ENCODE data around the gene PYCR2. TPM values are rescaled to one million over a fixed set of nuclear protein-coding genes. Genes with fewer than 3 reads are reported as not detected.

The PYCR2 gene
- total RNA-seq, 2 experiments from 2014 or later, result 136 to 181 TPM

DNA sequence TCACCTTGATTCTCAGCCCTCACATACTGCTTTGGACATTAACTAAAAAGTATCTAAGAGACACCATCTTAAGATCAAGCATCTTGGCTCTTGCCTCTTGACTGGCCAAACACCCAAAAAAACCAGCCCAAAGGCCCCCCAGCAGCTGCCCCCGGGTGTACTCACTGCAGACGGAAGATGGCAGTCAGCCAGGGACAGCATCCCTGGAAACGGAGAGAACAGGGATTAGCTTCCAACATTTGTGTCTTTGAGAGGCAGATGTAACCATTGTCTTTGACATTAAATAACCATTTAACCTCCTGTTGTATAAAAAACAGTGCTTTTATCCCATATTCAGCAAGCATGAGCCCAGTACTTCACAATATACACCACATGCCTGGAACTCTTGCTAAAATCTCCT, 53.1 kb downstream of the PYCR2 start:
- Histone ChIP-seq H3K4me1 (ENCODE audit: insufficient read depth, low read length, poor library complexity, severe bottlenecking) (no peaks in the 10 kb centered on the region), H3K79me2 (ENCODE audit: insufficient read depth, low read depth, low read length) (no peaks in the 10 kb centered on the region), H3K4me3 (ENCODE audit: low read depth, low read length, poor library complexity, severe bottlenecking) (no peak overlapping the region), H4K20me1 (ENCODE audit: insufficient read depth, low read length) (no peaks in the 10 kb centered on the region), H3K4me2 (ENCODE audit: low read length) (no peak overlapping the region), H3K9me2 (ENCODE audit: insufficient read depth, low read length) (no peaks in the 10 kb centered on the region), H3K36me3 (ENCODE audit: insufficient read depth, low read length) (peaks cover 45% of the 10 kb centered on the region), H3K9me3 (ENCODE audit: low read length) (no peaks in the 10 kb centered on the region), H2AFZ (ENCODE audit: low read length) (no peak overlapping the region), H3K27ac (ENCODE audit: low read depth, low read length, poor library complexity, severe bottlenecking) (no peak overlapping the region)
- intact Hi-C loops (cut with micrococcal nuclease; ENCODE audit: unreplicated experiment), result no loop called here
- TF ChIP-seq, protein P1, sequence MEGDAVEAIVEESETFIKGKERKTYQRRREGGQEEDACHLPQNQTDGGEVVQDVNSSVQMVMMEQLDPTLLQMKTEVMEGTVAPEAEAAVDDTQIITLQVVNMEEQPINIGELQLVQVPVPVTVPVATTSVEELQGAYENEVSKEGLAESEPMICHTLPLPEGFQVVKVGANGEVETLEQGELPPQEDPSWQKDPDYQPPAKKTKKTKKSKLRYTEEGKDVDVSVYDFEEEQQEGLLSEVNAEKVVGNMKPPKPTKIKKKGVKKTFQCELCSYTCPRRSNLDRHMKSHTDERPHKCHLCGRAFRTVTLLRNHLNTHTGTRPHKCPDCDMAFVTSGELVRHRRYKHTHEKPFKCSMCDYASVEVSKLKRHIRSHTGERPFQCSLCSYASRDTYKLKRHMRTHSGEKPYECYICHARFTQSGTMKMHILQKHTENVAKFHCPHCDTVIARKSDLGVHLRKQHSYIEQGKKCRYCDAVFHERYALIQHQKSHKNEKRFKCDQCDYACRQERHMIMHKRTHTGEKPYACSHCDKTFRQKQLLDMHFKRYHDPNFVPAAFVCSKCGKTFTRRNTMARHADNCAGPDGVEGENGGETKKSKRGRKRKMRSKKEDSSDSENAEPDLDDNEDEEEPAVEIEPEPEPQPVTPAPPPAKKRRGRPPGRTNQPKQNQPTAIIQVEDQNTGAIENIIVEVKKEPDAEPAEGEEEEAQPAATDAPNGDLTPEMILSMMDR (conservative IDR thresholded peaks at IDR 0.05; ENCODE audit: low read length), result no peak
- TF ChIP-seq EZH2phosphoT487 (IDR thresholded peaks at IDR 0.05; ENCODE audit: borderline replicate concordance, low read depth, low read length), result no peak
- no TSS peak for BruUV-seq (replicated peaks)
- no peak for DNase-seq (ENCODE audit: low spot score)
- POLR2A ChIA-PET, result interaction anchor here (0.7 to 1.4 kb wide), 5 partner anchors 9 to 53 kb away, joined by 3 to 6 read pairs (median 4); no protein-coding TSS in a partner anchor
- CTCF ChIA-PET (ENCODE audit: unreplicated experiment), result no interaction called here

Small RNA genes within 50 kb of the gene (microRNA-seq; reads per million reads assigned to microRNA genes)
- 5.3 reads per million for gene MIR6741 (ENCODE audit: borderline replicate concordance)

Small RNA genes within 50 kb of the gene (small RNA-seq; reads per million reads assigned to genes)
- gene AL117348.1 (not detected), gene NDUFA3P3 (not detected)

Other genes with a start within 250 kb of the PYCR2 start
- gene SRP9, start 146.4 kb downstream of the PYCR2 start, total RNA-seq (2014; rRNA removed; shearing (Covaris generic)), result 182 and 221 TPM in 2 replicates
- gene SRP9, start 146.4 kb downstream of the PYCR2 start, total RNA-seq (2022), result 302 and 306 TPM in 2 replicates
- gene EPHX1, start 114.1 kb downstream of the PYCR2 start, total RNA-seq (2014; rRNA removed; shearing (Covaris generic)), result 0.41 and 0.44 TPM in 2 replicates
- 0.89 and 1.3 TPM in 2 replicates for gene EPHX1, start 114.1 kb downstream of the PYCR2 start, total RNA-seq (2022)
- gene TMEM63A, start 41.9 kb downstream of the PYCR2 start, total RNA-seq (2014; rRNA removed; shearing (Covaris generic)), result 20.9 and 21.0 TPM in 2 replicates
- 46.5 and 53.3 TPM in 2 replicates for gene TMEM63A, start 41.9 kb downstream of the PYCR2 start, total RNA-seq (2022)
- 0.09 TPM in 1 of 2 replicates, not detected in the other for gene LEFTY1, start 35.1 kb downstream of the PYCR2 start, total RNA-seq (2014; rRNA removed; shearing (Covaris generic))
- gene LEFTY1, start 35.1 kb downstream of the PYCR2 start, total RNA-seq (2022), result 0.44 and 1.0 TPM in 2 replicates
- 3.8 and 4.8 TPM in 2 replicates for gene LEFTY2, start 17.0 kb upstream of the PYCR2 start, total RNA-seq (2014; rRNA removed; shearing (Covaris generic))
- gene LEFTY2, start 17.0 kb upstream of the PYCR2 start, total RNA-seq (2022), result 4.3 and 7.3 TPM in 2 replicates
- gene SDE2, start 75.1 kb upstream of the PYCR2 start, total RNA-seq (2014; rRNA removed; shearing (Covaris generic)), result 18.2 and 22.0 TPM in 2 replicates
- gene SDE2, start 75.1 kb upstream of the PYCR2 start, total RNA-seq (2022), result 25.0 and 25.4 TPM in 2 replicates
- gene H3-3A, start 138.5 kb upstream of the PYCR2 start, total RNA-seq (2014; rRNA removed; shearing (Covaris generic)), result 365 and 416 TPM in 2 replicates
- 661 and 742 TPM in 2 replicates for gene H3-3A, start 138.5 kb upstream of the PYCR2 start, total RNA-seq (2022)